ENCODE data around the gene OXER1. TPM values are rescaled to one million over a fixed set of nuclear protein-coding genes. Genes with fewer than 3 reads are reported as not detected.

Gene OXER1
- total and polyA plus RNA-seq, 2 donors, result 0.57 to 3.4 TPM

- peaks cover 5 to 23% of the 10 kb centered on the region in 2 donors for H3K4me1 ChIP-seq (ENCODE audit: control insufficient read depth in 2 of 2, insufficient read depth in 2 of 2, low read length in 2 of 2)
- 95% methylated on average over 7 of the region's 7 CpGs for WGBS
- no peak for DNase-seq (ENCODE audit: low read depth in 6 of 9, low spot score in 9 of 9)
- no peaks in the 10 kb centered on the region for H3K36me3 ChIP-seq (ENCODE audit: control insufficient read depth in 2 of 2, insufficient read depth in 2 of 2, low read length in 1 of 2)
- no peak overlapping the region for H3K27ac ChIP-seq (ENCODE audit: low read depth in 1 of 2, low read length in 1 of 2)
- H3K27me3 ChIP-seq (ENCODE audit: control insufficient read depth in 2 of 2, insufficient read depth in 1 of 2, low read length in 1 of 2), result peaks cover 8 to 31% of the 10 kb centered on the region in 2 donors
- H3K4me3 ChIP-seq (ENCODE audit: low read length in 2 of 2), result no peak overlapping the region
- H3K9me3 ChIP-seq (ENCODE audit: control insufficient read depth in 2 of 2, insufficient read depth in 1 of 2, low read length in 1 of 2), result no peaks in the 10 kb centered on the region
Observed at GRCh38 chr2:42796427-42797248, 32.7 kb upstream of the OXER1 start.

GRCh38 chr2:42795841-42796301, 31.9 kb upstream of the OXER1 start:
- Histone ChIP-seq H3K9me3 (ENCODE audit: control insufficient read depth in 2 of 2, insufficient read depth in 1 of 2, low read length in 1 of 2) (no peaks in the 10 kb centered on the region), H3K4me3 (ENCODE audit: low read length in 2 of 2) (no peak overlapping the region), H3K27ac (ENCODE audit: low read depth in 1 of 2, low read length in 1 of 2) (no peak overlapping the region), H3K4me1 (ENCODE audit: control insufficient read depth in 2 of 2, insufficient read depth in 2 of 2, low read length in 2 of 2) (peaks cover 5 to 20% of the 10 kb centered on the region in 2 donors), H3K36me3 (ENCODE audit: control insufficient read depth in 2 of 2, insufficient read depth in 2 of 2, low read length in 1 of 2) (no peaks in the 10 kb centered on the region), H3K27me3 (ENCODE audit: control insufficient read depth in 2 of 2, insufficient read depth in 1 of 2, low read length in 1 of 2) (peaks cover 8 to 38% of the 10 kb centered on the region in 2 donors)
- no peak for DNase-seq (ENCODE audit: low read depth in 6 of 9, low spot score in 9 of 9)
- whole genome bisulfite sequencing, result 63% methylated on average over 3 of the region's 3 CpGs

DNA sequence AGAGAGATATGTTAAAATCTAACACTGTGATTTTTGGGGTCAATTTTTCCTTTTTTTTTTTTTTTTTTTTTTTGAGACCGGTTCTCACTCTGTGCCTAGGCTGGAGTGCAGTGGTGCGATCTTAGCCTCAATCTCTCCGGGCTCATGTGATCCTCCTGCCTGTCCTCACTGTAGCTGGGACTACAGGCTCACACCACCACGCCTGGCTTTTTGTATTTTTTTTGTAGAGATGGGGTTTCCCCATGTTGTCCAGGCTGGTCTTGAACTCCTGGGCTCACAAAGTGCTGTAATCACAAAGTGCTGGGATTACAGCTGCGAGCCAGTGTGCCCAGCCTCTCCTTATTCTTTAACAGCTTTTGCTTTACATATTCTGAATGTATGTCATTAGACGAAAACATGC, 31.3 kb upstream of the OXER1 start:
- Histone ChIP-seq H3K27ac (ENCODE audit: low read depth in 1 of 2, low read length in 1 of 2) (no peak overlapping the region), H3K4me1 (ENCODE audit: control insufficient read depth in 2 of 2, insufficient read depth in 2 of 2, low read length in 2 of 2) (peaks cover 2 to 16% of the 10 kb centered on the region in 2 donors), H3K36me3 (ENCODE audit: control insufficient read depth in 2 of 2, insufficient read depth in 2 of 2, low read length in 1 of 2) (no peaks in the 10 kb centered on the region), H3K9me3 (ENCODE audit: control insufficient read depth in 2 of 2, insufficient read depth in 1 of 2, low read length in 1 of 2) (no peaks in the 10 kb centered on the region), H3K4me3 (ENCODE audit: low read length in 2 of 2) (no peak overlapping the region), H3K27me3 (ENCODE audit: control insufficient read depth in 2 of 2, insufficient read depth in 1 of 2, low read length in 1 of 2) (peaks cover 8 to 38% of the 10 kb centered on the region in 2 donors)
- WGBS, result 93% methylated on average over 6 of the region's 6 CpGs
- DNase-seq (ENCODE audit: low read depth in 6 of 9, low spot score in 9 of 9), result no peak

DNA sequence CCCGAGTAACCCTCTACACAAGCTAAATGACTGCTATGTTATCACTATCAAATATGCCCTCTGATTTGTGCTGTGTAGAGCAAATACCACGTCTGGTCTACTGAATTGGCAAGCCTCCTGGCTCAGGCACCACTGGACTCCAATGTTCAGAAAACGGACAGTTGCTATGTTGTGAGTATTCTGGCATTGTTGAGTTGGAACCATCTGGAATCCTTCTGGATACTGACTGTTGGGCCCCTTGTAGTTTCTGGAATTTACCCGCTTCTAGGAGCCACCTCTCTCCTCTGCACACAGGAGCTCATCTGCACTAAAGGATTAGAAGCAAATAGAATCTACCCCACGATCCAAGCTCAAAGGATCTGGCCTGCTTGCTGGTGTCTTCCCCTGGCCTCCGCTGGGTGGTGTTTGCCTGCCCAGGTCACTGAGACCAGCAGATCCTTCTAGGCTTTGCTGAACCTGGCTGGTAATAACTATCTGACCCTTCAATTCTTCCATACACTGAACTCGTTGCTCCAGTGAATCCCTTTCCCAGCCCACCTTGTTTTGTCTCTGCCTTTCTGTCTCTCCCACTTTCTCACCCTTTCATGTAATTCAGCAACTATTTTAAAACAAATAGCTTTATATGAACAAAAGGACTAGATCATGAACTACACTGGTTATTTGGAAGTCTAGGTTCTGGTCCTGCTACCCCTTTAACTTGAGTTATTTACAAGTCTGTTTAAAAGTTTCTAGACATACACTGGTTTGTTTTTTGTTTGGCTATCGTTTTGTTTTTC, 30.5 kb upstream of the OXER1 start:
- no peaks in the 10 kb centered on the region for H3K9me3 ChIP-seq (ENCODE audit: control insufficient read depth in 2 of 2, insufficient read depth in 1 of 2, low read length in 1 of 2)
- no peak overlapping the region for H3K4me3 ChIP-seq (ENCODE audit: low read length in 2 of 2)
- H3K27ac ChIP-seq (ENCODE audit: low read depth in 1 of 2, low read length in 1 of 2), result no peak overlapping the region
- peaks cover 2 to 15% of the 10 kb centered on the region in 2 donors for H3K4me1 ChIP-seq (ENCODE audit: control insufficient read depth in 2 of 2, insufficient read depth in 2 of 2, low read length in 2 of 2)
- 96% methylated on average over 8 of the region's 8 CpGs for WGBS
- H3K27me3 ChIP-seq (ENCODE audit: control insufficient read depth in 2 of 2, insufficient read depth in 1 of 2, low read length in 1 of 2), result peaks cover 8 to 40% of the 10 kb centered on the region in 2 donors
- H3K36me3 ChIP-seq (ENCODE audit: control insufficient read depth in 2 of 2, insufficient read depth in 2 of 2, low read length in 1 of 2), result no peaks in the 10 kb centered on the region
- DNase-seq (ENCODE audit: low read depth in 6 of 9, low spot score in 9 of 9), result no peak

DNA sequence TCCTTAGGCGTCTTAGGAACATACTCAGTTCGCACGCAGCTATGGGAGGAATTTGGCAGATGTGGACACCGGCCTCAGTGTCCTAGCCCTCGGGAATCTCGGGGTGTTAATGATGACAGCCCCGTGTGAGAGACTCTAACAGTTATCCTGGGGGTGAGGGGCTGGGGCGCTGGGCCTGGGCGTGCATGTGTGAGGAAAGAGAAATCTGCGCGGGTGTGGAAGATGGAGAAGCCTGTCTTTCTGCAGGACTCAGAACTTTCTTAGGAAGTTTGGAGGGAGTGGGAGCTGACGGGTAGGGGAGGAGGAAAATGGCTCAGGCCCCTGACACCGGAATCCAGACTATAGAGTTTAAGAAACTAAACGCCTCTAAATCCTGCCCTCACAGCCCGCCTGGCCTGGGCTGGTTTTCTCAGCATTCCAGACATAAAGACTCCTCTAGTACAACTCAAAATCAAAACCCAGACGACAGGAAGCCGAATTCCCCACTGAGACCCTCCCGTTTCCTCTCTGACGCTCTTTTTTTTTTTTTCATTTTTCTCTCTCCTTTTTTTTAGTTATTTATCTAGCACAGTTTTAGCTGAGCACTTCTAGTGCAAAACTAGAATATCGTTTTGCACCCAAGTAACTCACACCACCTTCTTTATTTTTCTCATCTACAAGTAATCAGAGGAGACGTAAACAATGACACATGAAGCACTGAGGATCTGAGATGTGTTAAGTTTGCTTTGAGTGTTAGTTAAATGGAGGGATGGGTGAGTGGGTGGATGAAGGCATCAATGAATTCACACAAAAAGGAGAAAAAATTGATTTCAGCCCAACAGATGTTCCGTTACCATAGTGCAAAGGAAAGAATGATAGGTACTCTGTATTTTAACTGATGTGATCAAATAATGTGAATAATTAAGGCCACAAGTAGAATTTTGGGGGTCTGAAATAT, 29.7 kb upstream of the OXER1 start:
- Histone ChIP-seq H3K36me3 (ENCODE audit: control insufficient read depth in 2 of 2, insufficient read depth in 2 of 2, low read length in 1 of 2) (no peaks in the 10 kb centered on the region), H3K9me3 (ENCODE audit: control insufficient read depth in 2 of 2, insufficient read depth in 1 of 2, low read length in 1 of 2) (no peaks in the 10 kb centered on the region), H3K27ac (ENCODE audit: low read depth in 1 of 2, low read length in 1 of 2) (peak overlapping the region; percentile 39 to 74), H3K4me1 (ENCODE audit: control insufficient read depth in 2 of 2, insufficient read depth in 2 of 2, low read length in 2 of 2) (peaks cover 2 to 15% of the 10 kb centered on the region in 2 donors), H3K27me3 (ENCODE audit: control insufficient read depth in 2 of 2, insufficient read depth in 1 of 2, low read length in 1 of 2) (peaks cover 8 to 40% of the 10 kb centered on the region in 2 donors), H3K4me3 (ENCODE audit: low read length in 2 of 2) (peak overlapping the region in 1 of 2 donors; percentile 49)
- DNase-seq (ENCODE audit: low read depth in 6 of 9, low spot score in 9 of 9), result no peak
- 42% methylated on average over 22 of the region's 22 CpGs for WGBS

DNA sequence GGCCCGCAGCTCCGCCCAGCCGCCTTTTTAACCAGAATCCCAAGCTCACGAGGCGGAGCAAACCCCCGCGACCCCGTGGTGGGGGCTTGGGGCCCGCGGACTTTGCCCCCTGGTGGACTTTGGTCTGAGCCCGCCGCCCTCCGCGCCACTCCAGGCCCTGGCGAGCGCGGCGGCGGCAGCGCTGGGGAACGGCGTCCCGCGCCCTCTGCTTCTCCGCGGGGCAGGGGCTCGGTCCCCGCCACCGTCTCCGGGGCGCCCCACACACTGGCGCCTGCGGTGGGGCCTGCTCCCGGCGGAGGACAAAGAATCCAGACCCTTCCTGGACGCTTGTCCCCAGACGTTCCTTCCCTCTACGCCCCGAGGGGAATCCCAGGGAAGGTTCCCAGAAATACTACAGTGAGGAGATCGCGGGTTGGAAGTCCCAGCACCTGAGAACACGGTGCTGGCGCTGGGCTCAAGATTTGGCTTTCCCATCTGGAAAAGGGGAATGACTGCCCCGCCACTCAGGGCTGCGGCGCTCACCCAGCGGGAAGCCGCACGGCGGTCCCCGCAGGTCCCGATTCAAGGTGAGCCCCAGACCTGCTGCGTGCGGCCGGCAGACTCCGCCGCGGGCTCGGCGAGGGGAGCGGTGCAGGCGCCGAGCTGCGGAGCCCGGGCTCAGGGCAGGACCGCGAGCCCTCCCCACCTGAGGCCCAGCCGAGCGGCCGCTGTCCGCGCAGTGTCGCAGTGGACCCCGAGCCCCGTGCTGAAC, 28.8 kb upstream of the OXER1 start, which contains the start of gene HAAO:
TSS of gene HAAO (minus strand) at position 1 of the 751 bp plus-strand sequence. CDS start 47 bp downstream, outside the sequence.
- under 1% methylated on average over 75 of the region's 75 CpGs for WGBS
- no peak for DNase-seq (ENCODE audit: low read depth in 6 of 9, low spot score in 9 of 9)
- peaks cover 8 to 40% of the 10 kb centered on the region in 2 donors for H3K27me3 ChIP-seq (ENCODE audit: control insufficient read depth in 2 of 2, insufficient read depth in 1 of 2, low read length in 1 of 2)
- peak within 1 kb of the TSS; percentile 67 to 78 for H3K27ac ChIP-seq (ENCODE audit: low read depth in 1 of 2, low read length in 1 of 2)
- no peaks in the 10 kb centered on the region for H3K36me3 ChIP-seq (ENCODE audit: control insufficient read depth in 2 of 2, insufficient read depth in 2 of 2, low read length in 1 of 2)
- H3K4me1 ChIP-seq (ENCODE audit: control insufficient read depth in 2 of 2, insufficient read depth in 2 of 2, low read length in 2 of 2), result peaks cover 2 to 15% of the 10 kb centered on the region in 2 donors
- H3K9me3 ChIP-seq (ENCODE audit: control insufficient read depth in 2 of 2, insufficient read depth in 1 of 2, low read length in 1 of 2), result no peaks in the 10 kb centered on the region
- H3K4me3 ChIP-seq (ENCODE audit: low read length in 2 of 2), result peak within 1 kb of the TSS; percentile 32 to 49

- peaks cover 8 to 40% of the 10 kb centered on the region in 2 donors for H3K27me3 ChIP-seq (ENCODE audit: control insufficient read depth in 2 of 2, insufficient read depth in 1 of 2, low read length in 1 of 2)
- H3K4me1 ChIP-seq (ENCODE audit: control insufficient read depth in 2 of 2, insufficient read depth in 2 of 2, low read length in 2 of 2), result peaks cover 2 to 15% of the 10 kb centered on the region in 2 donors
- peak overlapping the region; percentile 33 to 78 for H3K27ac ChIP-seq (ENCODE audit: low read depth in 1 of 2, low read length in 1 of 2)
- H3K36me3 ChIP-seq (ENCODE audit: control insufficient read depth in 2 of 2, insufficient read depth in 2 of 2, low read length in 1 of 2), result no peaks in the 10 kb centered on the region
- DNase-seq (ENCODE audit: low read depth in 6 of 9, low spot score in 9 of 9), result no peak
- H3K9me3 ChIP-seq (ENCODE audit: control insufficient read depth in 2 of 2, insufficient read depth in 1 of 2, low read length in 1 of 2), result no peaks in the 10 kb centered on the region
- 2% methylated on average over 18 of the region's 18 CpGs for whole genome bisulfite sequencing
- peak overlapping the region; percentile 32 to 49 for H3K4me3 ChIP-seq (ENCODE audit: low read length in 2 of 2)
Observed at GRCh38 chr2:42792087-42792582, 28.2 kb upstream of the OXER1 start.

DNA sequence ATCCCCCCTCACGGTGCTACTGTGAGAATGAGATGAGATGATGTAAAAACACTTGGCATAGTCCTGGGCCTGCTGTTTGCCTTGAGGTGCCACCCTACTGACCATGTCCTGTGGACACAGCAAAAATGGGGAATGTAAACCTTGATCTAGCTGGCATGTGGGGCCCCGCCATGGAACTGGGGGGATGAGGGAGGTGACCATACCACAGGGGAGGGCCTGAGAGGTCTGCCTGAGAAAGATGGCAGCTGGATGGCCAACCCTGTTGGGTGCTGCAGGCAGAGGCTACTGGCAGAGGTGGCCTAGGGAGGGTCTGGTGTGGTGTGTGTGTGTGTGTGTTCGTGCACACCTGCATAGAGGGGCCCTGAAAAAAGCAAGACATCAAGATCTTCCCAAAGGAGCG, 27.7 kb upstream of the OXER1 start:
- 71% methylated on average over 4 of the region's 4 CpGs for WGBS
- Histone ChIP-seq H3K36me3 (ENCODE audit: control insufficient read depth in 2 of 2, insufficient read depth in 2 of 2, low read length in 1 of 2) (no peaks in the 10 kb centered on the region), H3K27me3 (ENCODE audit: control insufficient read depth in 2 of 2, insufficient read depth in 1 of 2, low read length in 1 of 2) (peaks cover 8 to 40% of the 10 kb centered on the region in 2 donors), H3K4me1 (ENCODE audit: control insufficient read depth in 2 of 2, insufficient read depth in 2 of 2, low read length in 2 of 2) (peaks cover 2 to 15% of the 10 kb centered on the region in 2 donors), H3K4me3 (ENCODE audit: low read length in 2 of 2) (no peak overlapping the region), H3K27ac (ENCODE audit: low read depth in 1 of 2, low read length in 1 of 2) (no peak overlapping the region), H3K9me3 (ENCODE audit: control insufficient read depth in 2 of 2, insufficient read depth in 1 of 2, low read length in 1 of 2) (no peaks in the 10 kb centered on the region)
- DNase-seq (ENCODE audit: low read depth in 6 of 9, low spot score in 9 of 9), result no peak
